PC-3 (cell line): ENCODE results near the gene ARHGEF39.

ENCODE experiments used
- CTCF ChIP-seq: fragments of 300-600 bp; sonication (generic); conservative IDR thresholded peaks from 2 replicates; pipeline ENCODE4 v1.5.1; 2017; ENCODE audit warnings: antibody characterized with exemption, low read depth, mild to moderate bottlenecking, low read length
- EZH2 ChIP-seq: fragments of 300-600 bp; sonication (generic); IDR thresholded peaks from one replicate; pipeline ENCODE4 v1.6.1; 2017; ENCODE audit warnings: antibody characterized with exemption, mild to moderate bottlenecking, low read length; ENCODE audit not compliant: unreplicated experiment
- EZH2phosphoT487 ChIP-seq: fragments of 300-600 bp; sonication (generic); IDR thresholded peaks from 2 replicates; pipeline ENCODE4 v1.6.1; 2018; ENCODE audit warnings: mild to moderate bottlenecking, antibody characterized with exemption, low read length, borderline replicate concordance

- no peak for TF ChIP-seq CTCF
- TF ChIP-seq EZH2phosphoT487 = no peak
- no peak for TF ChIP-seq EZH2
Observed at GRCh38 chr9:35698231-35698630, 33.2 kb upstream of the ARHGEF39 start.
